Uterus (tissue), 2 donors: ENCODE results near the gene WDPCP.

Experiments
- POLR2A ChIP-seq, 2 donors: fragments of 450-650 bp; IDR thresholded peaks; one replicate each; pipeline ENCODE4 v1.6.1; 2016; ENCODE audit warnings: antibody characterized with exemption in 2 of 2, mild to moderate bottlenecking in 1 of 2, moderate library complexity in 1 of 2
- TF ChIP-seq, protein P1 (sequence below), 4 experiments: fragments of 200-600 bp in 2 of 4; fragments of 450-650 bp in 2 of 4; sonication (generic) in 2 of 4; IDR thresholded peaks; one replicate each; pipeline ENCODE4 v1.5.1; 2016 to 2019; ENCODE audit warnings: antibody characterized with exemption in 4 of 4, mild to moderate bottlenecking in 2 of 4, moderate library complexity in 1 of 4

DNA sequence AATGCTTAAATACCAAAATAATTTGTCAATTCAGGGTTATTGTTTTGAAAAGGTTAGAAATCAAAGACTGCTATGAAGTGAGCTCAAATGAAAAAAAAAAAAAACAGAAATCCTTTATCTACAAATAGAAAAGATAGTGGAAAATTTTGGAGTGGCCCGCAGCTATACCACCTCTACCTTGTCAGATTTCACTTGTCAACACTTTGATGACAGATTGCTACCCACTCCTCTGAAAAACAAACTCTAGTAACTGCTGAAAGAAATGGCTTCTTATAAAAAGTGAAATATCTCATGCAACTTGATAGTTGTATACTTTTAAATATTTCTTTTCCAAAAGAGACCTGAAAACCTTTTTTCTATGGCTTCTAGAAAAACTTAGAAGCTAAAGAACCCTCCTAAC is 84.5 kb downstream of the WDPCP start:
- TF ChIP-seq, protein P1, sequence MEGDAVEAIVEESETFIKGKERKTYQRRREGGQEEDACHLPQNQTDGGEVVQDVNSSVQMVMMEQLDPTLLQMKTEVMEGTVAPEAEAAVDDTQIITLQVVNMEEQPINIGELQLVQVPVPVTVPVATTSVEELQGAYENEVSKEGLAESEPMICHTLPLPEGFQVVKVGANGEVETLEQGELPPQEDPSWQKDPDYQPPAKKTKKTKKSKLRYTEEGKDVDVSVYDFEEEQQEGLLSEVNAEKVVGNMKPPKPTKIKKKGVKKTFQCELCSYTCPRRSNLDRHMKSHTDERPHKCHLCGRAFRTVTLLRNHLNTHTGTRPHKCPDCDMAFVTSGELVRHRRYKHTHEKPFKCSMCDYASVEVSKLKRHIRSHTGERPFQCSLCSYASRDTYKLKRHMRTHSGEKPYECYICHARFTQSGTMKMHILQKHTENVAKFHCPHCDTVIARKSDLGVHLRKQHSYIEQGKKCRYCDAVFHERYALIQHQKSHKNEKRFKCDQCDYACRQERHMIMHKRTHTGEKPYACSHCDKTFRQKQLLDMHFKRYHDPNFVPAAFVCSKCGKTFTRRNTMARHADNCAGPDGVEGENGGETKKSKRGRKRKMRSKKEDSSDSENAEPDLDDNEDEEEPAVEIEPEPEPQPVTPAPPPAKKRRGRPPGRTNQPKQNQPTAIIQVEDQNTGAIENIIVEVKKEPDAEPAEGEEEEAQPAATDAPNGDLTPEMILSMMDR (IDR thresholded peaks at IDR 0.05): no peak
- TF ChIP-seq POLR2A (IDR thresholded peaks at IDR 0.05): no peak
